ENCODE results near the gene EEF1G. TPM values are rescaled to one million over a fixed set of nuclear protein-coding genes. Genes with fewer than 3 reads are reported as not detected.
A peak's percentile ranks its signal among the peaks of the same experiment; 100 is the strongest.

Gene EEF1G
- total RNA-seq, 2 experiments from 2014 or later = 1,778 to 2,328 TPM

DNA sequence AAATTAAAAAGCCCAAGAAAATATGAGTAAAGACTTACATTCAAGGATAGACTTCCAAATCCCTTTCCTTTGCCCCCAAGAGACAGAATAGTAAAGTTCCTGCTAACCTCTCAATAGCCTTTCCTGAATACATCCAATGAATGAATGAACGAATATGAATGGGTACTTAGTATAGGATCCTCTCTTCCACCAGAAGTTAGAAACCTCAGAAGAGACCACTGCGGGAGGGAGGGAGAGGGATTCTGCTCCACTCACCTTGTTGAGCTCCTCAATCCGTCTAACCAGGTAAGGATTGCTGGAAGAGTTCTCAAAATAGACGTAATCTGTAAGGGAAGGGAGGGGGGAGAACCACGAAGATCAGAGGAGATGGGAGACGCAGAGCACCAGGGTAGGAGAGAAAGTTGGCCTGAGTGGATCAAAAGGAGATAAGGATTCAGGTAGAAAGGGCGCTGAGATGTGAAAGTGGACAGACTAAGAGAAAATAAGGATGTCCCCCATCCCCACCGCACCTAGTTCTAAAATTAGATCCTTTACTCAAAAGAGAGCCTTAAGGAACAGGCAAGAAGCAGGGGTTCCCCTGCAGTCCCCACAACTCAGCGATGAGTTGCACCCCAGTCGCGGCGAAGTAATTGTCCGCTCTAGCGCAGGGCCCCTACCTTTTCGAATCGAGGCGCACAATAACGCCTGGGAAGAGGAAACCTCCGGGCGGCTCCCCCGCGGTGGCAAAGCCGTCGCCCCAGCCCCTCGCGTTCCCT lies 26.9 kb upstream of the EEF1G start:
- ChIA-PET POLR2A (interaction anchor here (0.6 to 2.5 kb wide), 7 partner anchors 9 to 973 kb away, joined by 3 to 37 read pairs (median 6); partner anchors contain the start of genes B3GAT3, C11orf98, CSKMT and EEF1G), CTCF (ENCODE audit: unreplicated experiment) (interaction anchor here (0.5 to 0.6 kb wide), 3 partner anchors 8 to 216 kb away, joined by 3 to 8 read pairs (median 6); partner anchors contain the start of gene TUT1)
- peak overlapping the region; percentile 98 for H3K4me2 ChIP-seq (ENCODE audit: low read length)
- H3K9me2 ChIP-seq (ENCODE audit: insufficient read depth, low read length) = no peaks in the 10 kb centered on the region
- H3K4me3 ChIP-seq (ENCODE audit: low read depth, low read length, poor library complexity, severe bottlenecking) = peak overlapping the region; percentile 98
- no peaks in the 10 kb centered on the region for H3K9me3 ChIP-seq (ENCODE audit: low read length)
- H2AFZ ChIP-seq (ENCODE audit: low read length) = no peak overlapping the region; the same call in 1 of the 2 replicates
- DNase-seq (ENCODE audit: low spot score) = peak; percentile 49
- no peak for TF ChIP-seq EZH2phosphoT487 (IDR thresholded peaks at IDR 0.05; ENCODE audit: borderline replicate concordance, low read depth, low read length)
- TF ChIP-seq, protein P1, sequence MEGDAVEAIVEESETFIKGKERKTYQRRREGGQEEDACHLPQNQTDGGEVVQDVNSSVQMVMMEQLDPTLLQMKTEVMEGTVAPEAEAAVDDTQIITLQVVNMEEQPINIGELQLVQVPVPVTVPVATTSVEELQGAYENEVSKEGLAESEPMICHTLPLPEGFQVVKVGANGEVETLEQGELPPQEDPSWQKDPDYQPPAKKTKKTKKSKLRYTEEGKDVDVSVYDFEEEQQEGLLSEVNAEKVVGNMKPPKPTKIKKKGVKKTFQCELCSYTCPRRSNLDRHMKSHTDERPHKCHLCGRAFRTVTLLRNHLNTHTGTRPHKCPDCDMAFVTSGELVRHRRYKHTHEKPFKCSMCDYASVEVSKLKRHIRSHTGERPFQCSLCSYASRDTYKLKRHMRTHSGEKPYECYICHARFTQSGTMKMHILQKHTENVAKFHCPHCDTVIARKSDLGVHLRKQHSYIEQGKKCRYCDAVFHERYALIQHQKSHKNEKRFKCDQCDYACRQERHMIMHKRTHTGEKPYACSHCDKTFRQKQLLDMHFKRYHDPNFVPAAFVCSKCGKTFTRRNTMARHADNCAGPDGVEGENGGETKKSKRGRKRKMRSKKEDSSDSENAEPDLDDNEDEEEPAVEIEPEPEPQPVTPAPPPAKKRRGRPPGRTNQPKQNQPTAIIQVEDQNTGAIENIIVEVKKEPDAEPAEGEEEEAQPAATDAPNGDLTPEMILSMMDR (conservative IDR thresholded peaks at IDR 0.05; ENCODE audit: low read length) = no peak
- H3K36me3 ChIP-seq (ENCODE audit: insufficient read depth, low read length) = peaks cover 84% of the 10 kb centered on the region
- BruUV-seq (replicated peaks) = no TSS peak
- H3K27ac ChIP-seq (ENCODE audit: low read depth, low read length, poor library complexity, severe bottlenecking) = peak overlapping the region; percentile 87
- H3K4me1 ChIP-seq (ENCODE audit: insufficient read depth, low read length, poor library complexity, severe bottlenecking) = peaks cover 24% of the 10 kb centered on the region
- H3K79me2 ChIP-seq (ENCODE audit: insufficient read depth, low read depth, low read length) = peaks cover 37% of the 10 kb centered on the region
- intact Hi-C loops (cut with micrococcal nuclease; ENCODE audit: unreplicated experiment) = loop anchor here (2.0 kb wide), 1 partner anchor 64 kb away; the partner anchor contains the start of genes C11orf98 and CSKMT
- peaks cover 9% of the 10 kb centered on the region; the same call in 1 of the 2 replicates for H4K20me1 ChIP-seq (ENCODE audit: insufficient read depth, low read length)

DNA sequence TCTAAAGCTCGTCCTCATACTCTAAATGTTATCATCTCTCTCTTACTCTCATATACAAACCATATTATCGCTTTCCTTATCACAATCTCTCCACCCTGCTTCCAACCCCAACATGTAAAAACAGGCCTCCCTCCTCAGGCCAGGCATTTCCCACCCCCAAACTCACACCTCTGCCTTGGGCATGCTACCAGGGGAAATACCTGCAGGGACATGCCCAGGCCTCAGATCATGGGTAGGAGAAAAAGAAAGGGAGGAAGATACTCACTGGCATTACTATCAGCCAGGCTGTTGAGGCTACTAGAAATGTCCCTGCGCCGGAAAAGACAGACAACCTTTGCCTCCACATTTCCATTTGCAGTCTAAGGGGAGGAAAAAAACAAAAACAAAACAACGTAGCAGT lies 26.2 kb upstream of the EEF1G start:
- POLR2A ChIA-PET = interaction anchor here (0.6 to 2.5 kb wide), 6 partner anchors 8 to 1684 kb away, joined by 3 to 37 read pairs (median 4); partner anchors contain the start of genes EEF1G, LBHD1, TUT1 and UQCC3
- H2AFZ ChIP-seq (ENCODE audit: low read length) = no peak overlapping the region
- peaks cover 9% of the 10 kb centered on the region; the same call in 1 of the 2 replicates for H4K20me1 ChIP-seq (ENCODE audit: insufficient read depth, low read length)
- TF ChIP-seq, protein P1 (conservative IDR thresholded peaks at IDR 0.05; ENCODE audit: low read length) = no peak
- no peak for TF ChIP-seq EZH2phosphoT487 (IDR thresholded peaks at IDR 0.05; ENCODE audit: borderline replicate concordance, low read depth, low read length)
- H3K9me3 ChIP-seq (ENCODE audit: low read length) = no peaks in the 10 kb centered on the region
- H3K4me1 ChIP-seq (ENCODE audit: insufficient read depth, low read length, poor library complexity, severe bottlenecking) = peaks cover 24% of the 10 kb centered on the region
- H3K9me2 ChIP-seq (ENCODE audit: insufficient read depth, low read length) = no peaks in the 10 kb centered on the region
- no peak for DNase-seq (ENCODE audit: low spot score)
- H3K4me2 ChIP-seq (ENCODE audit: low read length) = peak overlapping the region; percentile 98
- H3K79me2 ChIP-seq (ENCODE audit: insufficient read depth, low read depth, low read length) = peaks cover 37% of the 10 kb centered on the region
- BruUV-seq (replicated peaks) = TSS peak; percentile 64
- H3K27ac ChIP-seq (ENCODE audit: low read depth, low read length, poor library complexity, severe bottlenecking) = peak overlapping the region; percentile 87
- CTCF ChIA-PET (ENCODE audit: unreplicated experiment) = interaction anchor here (0.5 kb wide), 1 partner anchor 7 kb away, joined by 3 read pairs; no protein-coding TSS in a partner anchor
- intact Hi-C loops (cut with micrococcal nuclease; ENCODE audit: unreplicated experiment) = loop anchor here (2.0 to 10.0 kb wide), 3 partner anchors 65 to 235 kb away; partner anchors contain the start of genes C11orf98, CSKMT, HNRNPUL2 and STX5
- peaks cover 84% of the 10 kb centered on the region for H3K36me3 ChIP-seq (ENCODE audit: insufficient read depth, low read length)
- H3K4me3 ChIP-seq (ENCODE audit: low read depth, low read length, poor library complexity, severe bottlenecking) = peak overlapping the region; percentile 98

Measured in OCI-LY7 (cell line).